Transverse colon (tissue), 3 donors: ENCODE results near the gene REN.

Experiments
- CTCF ChIP-seq, 5 experiments: fragments of 200-600 bp in 3 of 5; fragments of 450-650 bp in 2 of 5; sonication (generic) in 3 of 5; IDR thresholded peaks; 1 replicate in 2 of 5; 2 replicates in 3 of 5; pipeline ENCODE4 v1.5.1; 2016 to 2017; ENCODE audit warnings: antibody characterized with exemption in 5 of 5, inconsistent platforms in 3 of 5, mild to moderate bottlenecking in 2 of 5, moderate library complexity in 1 of 5
- POLR2A ChIP-seq: fragments of 450-650 bp; IDR thresholded peaks from one replicate; pipeline ENCODE4 v1.6.1; 2016; ENCODE audit warnings: antibody characterized with exemption, mild to moderate bottlenecking, moderate library complexity

DNA sequence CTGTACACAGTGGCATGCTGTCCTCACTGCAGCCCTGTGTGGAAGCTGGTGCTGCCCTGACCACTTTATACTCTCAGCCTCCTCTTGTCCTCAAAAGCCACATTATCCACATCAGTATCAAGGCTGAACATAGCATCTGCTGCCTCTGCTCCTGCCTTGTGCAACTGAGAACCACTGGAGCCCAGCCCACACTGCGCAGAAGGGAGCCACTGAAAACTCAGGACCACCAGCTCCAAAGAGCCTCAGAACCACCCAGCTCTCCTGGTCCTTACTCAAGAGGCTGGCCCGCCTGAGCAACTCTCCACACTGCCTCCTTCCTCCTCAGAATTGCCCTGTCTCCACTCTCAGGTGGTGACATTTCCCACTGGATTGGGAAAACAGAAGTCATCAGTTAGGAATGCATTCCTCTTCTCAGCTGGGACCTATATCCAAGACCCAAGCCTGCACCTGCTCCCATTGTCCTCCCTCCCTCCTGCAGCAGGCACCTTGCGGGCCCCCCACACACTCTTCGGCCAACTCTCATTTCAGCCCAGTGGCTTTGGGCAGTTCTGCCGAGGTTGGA is 37.1 kb upstream of the REN start:
- TF ChIP-seq POLR2A: no peak
- TF ChIP-seq CTCF (IDR thresholded peaks at IDR 0.05): no peak
